NCI-H2227 (cell line): ENCODE measurements around the gene KCNA2.

Experiments
- DNase-seq: peaks from one replicate; lab custom pipeline; 2025; ENCODE audit not compliant: unreplicated experiment; lab: John Stamatoyannopoulos, UW

Gene KCNA2

GRCh38 chr1:110605901-110606656, at the start of gene KCNA2:
KCNA2 (minus strand) TSS chr1:110606358; CDS start chr1:110604782, 1,576 bp downstream.
- peak; percentile 58 for DNase-seq

- no peak for DNase-seq
These were observed 44.5 kb upstream of the KCNA2 start for GRCh38 chr1:110650609-110651008.

GRCh38 chr1:110648417-110648816, 42.3 kb upstream of the KCNA2 start:
- DNase-seq = no peak

- no peak for DNase-seq
These were observed 41.2 kb upstream of the KCNA2 start for GRCh38 chr1:110647254-110647891.

GRCh38 chr1:110645821-110646735, 39.9 kb upstream of the KCNA2 start:
- no peak for DNase-seq

- no peak for DNase-seq
These were observed 39.1 kb upstream of the KCNA2 start for GRCh38 chr1:110645211-110645610.

GRCh38 chr1:110643879-110644472, 37.8 kb upstream of the KCNA2 start:
- peak; percentile 10 for DNase-seq

- DNase-seq = no peak
These were observed 33.7 kb upstream of the KCNA2 start for GRCh38 chr1:110639724-110640386.

- DNase-seq = no peak
These were observed 32.4 kb upstream of the KCNA2 start for GRCh38 chr1:110638556-110638955.

GRCh38 chr1:110638058-110638457, 31.9 kb upstream of the KCNA2 start:
- peak; percentile 22 for DNase-seq

- DNase-seq = no peak
These were observed 31.3 kb upstream of the KCNA2 start for GRCh38 chr1:110637475-110637874.

- DNase-seq = no peak
These were observed 30.2 kb upstream of the KCNA2 start for GRCh38 chr1:110636149-110636935.

GRCh38 chr1:110635434-110635833, 29.3 kb upstream of the KCNA2 start:
- DNase-seq = no peak

- no peak for DNase-seq
These were observed 28.5 kb upstream of the KCNA2 start for GRCh38 chr1:110634455-110635311.

GRCh38 chr1:110634086-110634454, 27.9 kb upstream of the KCNA2 start:
- no peak for DNase-seq

- no peak for DNase-seq
These were observed 27.5 kb upstream of the KCNA2 start for GRCh38 chr1:110633646-110634030.

- DNase-seq = no peak
These were observed 25.9 kb upstream of the KCNA2 start for GRCh38 chr1:110631836-110632620.
